ENCODE data around the gene DHX16. TPM values are rescaled to one million over a fixed set of nuclear protein-coding genes. Genes with fewer than 3 reads are reported as not detected.

The DHX16 gene
- total RNA-seq, 1 experiment from 2014 or later: 40.6 TPM

DNA sequence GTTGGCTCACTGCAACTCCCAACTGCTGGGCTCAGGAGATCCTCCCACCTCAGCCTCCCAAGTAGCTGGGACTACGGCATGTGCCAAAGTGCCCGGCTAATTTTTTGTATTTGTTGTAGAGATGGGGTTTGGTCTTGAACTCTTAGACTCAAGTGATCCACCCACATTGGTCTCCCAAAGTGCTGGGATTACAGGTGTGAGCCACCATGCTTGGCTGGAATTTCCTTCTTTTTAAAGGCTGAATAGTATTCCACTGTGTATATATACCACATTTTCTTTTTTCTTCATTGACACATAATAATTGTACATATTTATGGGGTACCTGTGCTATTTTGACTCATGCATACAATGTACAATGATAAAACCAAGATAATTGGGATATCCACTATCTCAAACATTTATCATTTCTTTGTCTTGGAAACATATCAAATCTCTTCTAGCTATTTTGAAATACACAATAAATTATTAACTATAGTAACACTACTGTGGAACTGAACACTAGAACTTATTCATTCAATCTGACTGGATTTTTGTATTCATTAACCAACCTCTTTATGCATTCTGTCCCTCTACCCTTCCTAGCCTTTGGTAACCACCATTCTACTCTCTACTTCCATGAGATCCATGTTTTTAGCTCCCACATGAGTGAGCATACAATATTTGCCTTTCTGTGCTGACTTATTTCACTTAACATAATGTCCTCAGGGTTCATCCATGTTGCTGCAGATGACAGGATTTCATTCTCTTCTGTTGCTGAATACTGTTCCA is 36.5 kb upstream of the DHX16 start:
- Histone ChIP-seq H3K4me1 (no peaks in the 10 kb centered on the region), H3K4me3 (ENCODE audit: low read depth, low read length) (no peak overlapping the region), H3K27me3 (replicated peaks; ENCODE audit: control insufficient read depth, insufficient read depth, low read length) (no peaks in the 10 kb centered on the region), H3K36me3 (ENCODE audit: control insufficient read depth, insufficient read depth, low read length) (peaks cover 4% of the 10 kb centered on the region; the same call in 1 of the 2 replicates), H3K9me3 (no peaks in the 10 kb centered on the region)
- TF ChIP-seq, protein P1, sequence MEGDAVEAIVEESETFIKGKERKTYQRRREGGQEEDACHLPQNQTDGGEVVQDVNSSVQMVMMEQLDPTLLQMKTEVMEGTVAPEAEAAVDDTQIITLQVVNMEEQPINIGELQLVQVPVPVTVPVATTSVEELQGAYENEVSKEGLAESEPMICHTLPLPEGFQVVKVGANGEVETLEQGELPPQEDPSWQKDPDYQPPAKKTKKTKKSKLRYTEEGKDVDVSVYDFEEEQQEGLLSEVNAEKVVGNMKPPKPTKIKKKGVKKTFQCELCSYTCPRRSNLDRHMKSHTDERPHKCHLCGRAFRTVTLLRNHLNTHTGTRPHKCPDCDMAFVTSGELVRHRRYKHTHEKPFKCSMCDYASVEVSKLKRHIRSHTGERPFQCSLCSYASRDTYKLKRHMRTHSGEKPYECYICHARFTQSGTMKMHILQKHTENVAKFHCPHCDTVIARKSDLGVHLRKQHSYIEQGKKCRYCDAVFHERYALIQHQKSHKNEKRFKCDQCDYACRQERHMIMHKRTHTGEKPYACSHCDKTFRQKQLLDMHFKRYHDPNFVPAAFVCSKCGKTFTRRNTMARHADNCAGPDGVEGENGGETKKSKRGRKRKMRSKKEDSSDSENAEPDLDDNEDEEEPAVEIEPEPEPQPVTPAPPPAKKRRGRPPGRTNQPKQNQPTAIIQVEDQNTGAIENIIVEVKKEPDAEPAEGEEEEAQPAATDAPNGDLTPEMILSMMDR (IDR thresholded peaks at IDR 0.05; ENCODE audit: insufficient read depth in 1 of 2, low read depth in 1 of 2, low read length in 1 of 2, severe bottlenecking in 1 of 2, unreplicated experiment in 1 of 2): no peak
- ChIA-PET POLR2A (no interaction called here), CTCF (interaction anchor here (0.8 kb wide), 1 partner anchor 30 kb away, joined by 3 read pairs; no protein-coding TSS in a partner anchor)
- H3K27ac Mint-ChIP-seq (ENCODE audit: unreplicated experiment): no peak overlapping the region
- H3K27me3 Mint-ChIP-seq (ENCODE audit: insufficient read depth, unreplicated experiment): no peaks in the 10 kb centered on the region
- no TSS peak for BruUV-seq (replicated peaks)
- H3K9me3 Mint-ChIP-seq (ENCODE audit: unreplicated experiment): no peaks in the 10 kb centered on the region
- H3K4me3 Mint-ChIP-seq (ENCODE audit: unreplicated experiment): no peak overlapping the region
- intact Hi-C loops (cut with micrococcal nuclease; ENCODE audit: unreplicated experiment): no loop called here
- no peak for DNase-seq
- peaks cover 55% of the 10 kb centered on the region for H3K36me3 Mint-ChIP-seq (ENCODE audit: insufficient read depth, unreplicated experiment)
- H3K4me1 Mint-ChIP-seq (ENCODE audit: low read depth, unreplicated experiment): peaks cover 7% of the 10 kb centered on the region

DNA sequence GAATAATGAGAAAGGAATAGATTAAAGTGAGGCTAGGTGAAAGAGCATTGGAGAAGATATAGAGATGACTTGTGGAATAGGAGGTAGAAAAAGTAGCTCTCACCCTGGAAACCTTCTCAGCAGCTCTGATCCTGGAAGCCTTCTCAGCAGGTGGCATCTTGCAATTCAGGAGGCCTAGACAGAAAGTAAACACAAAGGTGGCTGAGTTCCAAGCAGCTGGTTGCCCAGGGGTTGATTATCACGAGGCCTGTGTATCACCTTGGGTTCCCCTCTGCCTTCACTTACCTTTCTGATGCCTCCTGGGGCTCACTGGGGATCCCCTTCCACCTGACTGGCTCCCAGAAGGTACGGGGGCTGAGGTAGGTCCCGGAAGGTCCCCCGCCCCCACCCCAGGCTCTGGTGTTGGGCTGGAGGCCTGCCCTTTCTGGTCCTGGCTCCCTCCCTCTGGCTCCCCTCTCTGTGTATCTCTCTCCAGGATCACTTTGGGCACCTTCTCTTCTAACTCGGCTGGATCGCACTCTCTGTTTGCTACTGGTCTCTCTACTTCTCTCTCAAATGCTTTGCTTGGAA is 34.6 kb upstream of the DHX16 start:
- TF ChIP-seq, protein P1 (IDR thresholded peaks at IDR 0.05; ENCODE audit: insufficient read depth in 1 of 2, low read depth in 1 of 2, low read length in 1 of 2, severe bottlenecking in 1 of 2, unreplicated experiment in 1 of 2): no peak
- Histone ChIP-seq H3K27me3 (replicated peaks; ENCODE audit: control insufficient read depth, insufficient read depth, low read length) (no peaks in the 10 kb centered on the region), H3K4me3 (ENCODE audit: low read depth, low read length) (no peak overlapping the region), H3K9me3 (no peaks in the 10 kb centered on the region), H3K36me3 (ENCODE audit: control insufficient read depth, insufficient read depth, low read length) (peaks cover 1% of the 10 kb centered on the region; the same call in 1 of the 2 replicates), H3K4me1 (no peaks in the 10 kb centered on the region)
- no TSS peak for BruUV-seq (replicated peaks)
- no peaks in the 10 kb centered on the region for H3K9me3 Mint-ChIP-seq (ENCODE audit: unreplicated experiment)
- CTCF ChIA-PET: no interaction called here
- H3K36me3 Mint-ChIP-seq (ENCODE audit: insufficient read depth, unreplicated experiment): peaks cover 53% of the 10 kb centered on the region
- H3K27ac Mint-ChIP-seq (ENCODE audit: unreplicated experiment): no peak overlapping the region
- POLR2A ChIA-PET: interaction anchor here (0.5 kb wide), 1 partner anchor 93 kb away, joined by 21 read pairs; no protein-coding TSS in a partner anchor
- no peak for DNase-seq
- intact Hi-C loops (cut with micrococcal nuclease; ENCODE audit: unreplicated experiment): no loop called here
- H3K4me1 Mint-ChIP-seq (ENCODE audit: low read depth, unreplicated experiment): peaks cover 7% of the 10 kb centered on the region
- no peaks in the 10 kb centered on the region for H3K27me3 Mint-ChIP-seq (ENCODE audit: insufficient read depth, unreplicated experiment)
- no peak overlapping the region for H3K4me3 Mint-ChIP-seq (ENCODE audit: unreplicated experiment)

DNA sequence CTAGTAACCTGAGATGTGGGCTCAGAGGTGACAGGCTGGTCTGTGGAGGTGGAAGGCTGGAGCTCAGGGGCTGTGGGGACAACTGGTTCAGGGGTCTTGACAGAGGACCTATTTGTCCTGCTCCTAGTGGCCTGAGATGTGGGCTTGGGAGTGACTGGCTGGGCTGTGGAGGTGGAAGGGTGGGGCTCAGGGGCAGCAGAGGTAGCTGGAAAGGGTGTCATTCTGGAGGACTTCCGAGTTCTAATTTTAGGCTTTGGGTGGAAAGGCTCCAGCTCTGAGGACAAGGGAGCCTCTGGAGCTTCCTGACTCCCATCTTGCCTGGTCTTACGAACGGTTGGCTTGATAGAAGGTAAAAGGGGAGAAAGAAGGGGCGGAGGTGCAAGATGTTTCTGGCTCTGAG is 32.8 kb upstream of the DHX16 start:
- Mint-ChIP-seq H3K27ac (ENCODE audit: unreplicated experiment) (no peak overlapping the region), H3K4me3 (ENCODE audit: unreplicated experiment) (no peak overlapping the region), H3K36me3 (ENCODE audit: insufficient read depth, unreplicated experiment) (peaks cover 37% of the 10 kb centered on the region), H3K4me1 (ENCODE audit: low read depth, unreplicated experiment) (peaks cover 7% of the 10 kb centered on the region), H3K27me3 (ENCODE audit: insufficient read depth, unreplicated experiment) (no peaks in the 10 kb centered on the region), H3K9me3 (ENCODE audit: unreplicated experiment) (no peaks in the 10 kb centered on the region)
- Histone ChIP-seq H3K9me3 (no peaks in the 10 kb centered on the region), H3K27me3 (replicated peaks; ENCODE audit: control insufficient read depth, insufficient read depth, low read length) (no peaks in the 10 kb centered on the region), H3K4me1 (no peaks in the 10 kb centered on the region), H3K36me3 (ENCODE audit: control insufficient read depth, insufficient read depth, low read length) (no peaks in the 10 kb centered on the region; the same call in 1 of the 2 replicates), H3K4me3 (ENCODE audit: low read depth, low read length) (no peak overlapping the region)
- ChIA-PET CTCF (interaction anchor here (0.8 kb wide), 1 partner anchor 382 kb away, joined by 3 read pairs; no protein-coding TSS in a partner anchor), POLR2A (no interaction called here)
- intact Hi-C loops (cut with micrococcal nuclease; ENCODE audit: unreplicated experiment): no loop called here
- TF ChIP-seq, protein P1 (IDR thresholded peaks at IDR 0.05; ENCODE audit: insufficient read depth in 1 of 2, low read depth in 1 of 2, low read length in 1 of 2, severe bottlenecking in 1 of 2, unreplicated experiment in 1 of 2): no peak
- BruUV-seq (replicated peaks): no TSS peak
- DNase-seq: no peak

All from Caco-2 (cell line).